Esophagus squamous epithelium (tissue), 5 donors: ENCODE results near the gene ZNF787. TPM values are rescaled to one million over a fixed set of nuclear protein-coding genes. Genes with fewer than 3 reads are reported as not detected.
"Not testable (repeated sequence)": the region's sequence is repeated elsewhere in the genome, so short reads cannot be mapped to it uniquely, and the experiment has no call there.

Experiments used
- DNase-seq: peaks from one replicate; lab custom pipeline; 2025; lab: John Stamatoyannopoulos, UW
- H3K27ac ChIP-seq, 4 donors: fragments of 200-600 bp; sonication (generic); one replicate each; pipeline ENCODE4 v1.5.1; 2016 to 2019; ENCODE audit warnings: mild to moderate bottlenecking in 1 of 4
- H3K27me3 ChIP-seq, 4 donors: fragments of 200-600 bp; sonication (generic); 1 replicate in 3 of 4; 2 replicates in 1 of 4; pipeline versions ENCODE4 v1.5.1 to v1.6.0; 2017 to 2021; ENCODE audit warnings: antibody characterized with exemption in 1 of 4
- H3K36me3 ChIP-seq, 3 donors: fragments of 200-600 bp; sonication (generic); one replicate each; pipeline ENCODE4 v1.5.1; 2016 to 2019
- H3K4me1 ChIP-seq, 3 donors: fragments of 200-600 bp; sonication (generic); one replicate each; pipeline ENCODE4 v1.5.1; 2017 to 2019
- H3K4me3 ChIP-seq, 4 donors: fragments of 200-600 bp; sonication (generic); 1 replicate in 3 of 4; 2 replicates in 1 of 4; pipeline ENCODE4 v1.5.1; 2016 to 2019; ENCODE audit warnings: mild to moderate bottlenecking in 2 of 4, moderate library complexity in 1 of 4
- H3K9me3 ChIP-seq, 3 donors: fragments of 200-600 bp; sonication (generic); one replicate each; pipeline ENCODE4 v1.5.1; 2016 to 2019
- CTCF ChIP-seq, 6 experiments: fragments of 450-650 bp in 4 of 6; fragments of 200-600 bp in 2 of 6; sonication (generic) in 2 of 6; IDR thresholded peaks; one replicate each; pipeline ENCODE4 v1.5.1; 2016 to 2019; ENCODE audit warnings: antibody characterized with exemption in 6 of 6, mild to moderate bottlenecking in 4 of 6, moderate library complexity in 4 of 6
- POLR2A ChIP-seq, 4 donors: fragments of 450-650 bp; IDR thresholded peaks; one replicate each; pipeline ENCODE4 v1.6.1; 2017; ENCODE audit warnings: antibody characterized with exemption in 4 of 4, mild to moderate bottlenecking in 4 of 4, moderate library complexity in 3 of 4
- WGBS, 2 donors: methylation state at CpG; one replicate each; pipeline ENCODE4 v1.1.5; 2018; 5-methylcytosine and 5-hydroxymethylcytosine counted together
- intact Hi-C: fragments of 100-400 bp; cut with DNase I; formaldehyde crosslinking; loops from one replicate; pipeline ENCODE4 v1.15.0; 2022
- total RNA-seq, 4 donors: library from RNA; depleted of rRNA; stranded (reverse); fragments of >200 nt; gene quantifications; one replicate each; pipeline ENCODE4 v1.1.0, GENCODE V29; 2016
- donor health status: DM: yes; HTN: yes; CAD: no.

Gene ZNF787
- total RNA-seq, 4 donors from 2014 or later = 9.9 to 21.3 (median 13.1) TPM

DNA sequence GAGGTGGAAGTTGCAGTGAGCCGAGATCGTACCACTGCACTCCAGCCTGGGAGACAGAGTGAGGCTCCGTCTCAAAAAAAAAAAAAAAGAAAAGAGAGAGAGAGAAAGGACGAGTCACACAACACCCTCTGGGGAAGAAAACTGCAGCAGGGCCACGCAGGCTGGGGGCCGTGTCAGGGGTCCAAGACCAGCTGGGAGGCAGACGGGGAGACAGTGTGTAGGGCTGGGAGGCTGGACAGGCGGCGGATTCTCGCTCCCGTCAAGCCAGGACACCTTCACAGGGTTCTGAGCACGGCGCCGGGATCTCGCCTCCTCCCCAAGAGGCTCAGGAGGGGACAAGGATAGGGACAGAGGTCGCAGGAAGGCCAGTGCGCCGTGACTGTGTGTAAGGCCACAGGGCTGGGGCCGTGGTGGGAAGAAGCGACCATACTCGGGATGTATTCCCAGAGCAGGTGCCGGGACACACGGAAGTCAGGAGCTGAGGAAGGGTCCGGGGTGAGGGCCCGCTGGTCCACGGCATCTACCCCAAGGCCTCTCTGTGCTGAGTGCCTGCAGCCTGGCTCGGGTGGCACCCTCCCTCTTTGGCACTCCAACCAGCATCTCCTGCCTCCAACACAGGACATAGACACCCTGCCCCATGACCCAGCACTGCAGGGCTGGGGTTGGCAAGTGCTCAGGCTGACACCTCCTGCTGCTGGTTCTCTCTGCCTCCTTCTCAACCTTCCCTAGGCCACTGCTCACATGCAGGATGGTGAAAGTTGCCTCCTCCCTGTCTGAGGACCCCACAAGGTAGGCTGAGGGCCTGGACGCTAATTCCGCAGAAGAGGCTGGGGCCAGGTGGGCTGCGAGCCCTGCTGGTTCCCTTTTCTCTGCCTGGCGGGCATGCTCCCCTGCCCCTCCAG is 21.2 kb downstream of the ZNF787 start:
- Histone ChIP-seq H3K36me3 (peaks cover 10 to 81% (median 19%) of the 10 kb centered on the region in 3 donors), H3K4me1 (peaks cover 0 to 21% (median 5%) of the 10 kb centered on the region in 3 donors), H3K27ac (no peak overlapping the region), H3K27me3 (no peaks in the 10 kb centered on the region), H3K4me3 (no peak overlapping the region), H3K9me3 (no peaks in the 10 kb centered on the region)
- no peak for DNase-seq
- 90 to 91% methylated on average over 13 to 15 of the region's 31 CpGs for WGBS, 2 donors
- intact Hi-C loops = loop anchor here (10.0 kb wide), 1 partner anchor 55 kb away; no protein-coding TSS in a partner anchor
- TF ChIP-seq CTCF (IDR thresholded peaks at IDR 0.05) = no peak
- TF ChIP-seq POLR2A (IDR thresholded peaks at IDR 0.05) = no peak

GRCh38 chr19:56098731-56099568 is 22.1 kb downstream of the ZNF787 start:
- no peak for DNase-seq
- intact Hi-C loops = no loop called here
- Histone ChIP-seq H3K27me3 (no peaks in the 10 kb centered on the region), H3K4me3 (no peak overlapping the region), H3K9me3 (no peaks in the 10 kb centered on the region), H3K4me1 (peaks cover 0 to 15% (median 0%) of the 10 kb centered on the region in 3 donors), H3K36me3 (peaks cover 10 to 90% (median 19%) of the 10 kb centered on the region in 3 donors), H3K27ac (no peak overlapping the region)
- TF ChIP-seq CTCF (IDR thresholded peaks at IDR 0.05) = no peak
- no peak for TF ChIP-seq POLR2A (IDR thresholded peaks at IDR 0.05)
- 95 to 99% methylated on average over 15 to 20 of the region's 34 CpGs for WGBS, 2 donors

DNA sequence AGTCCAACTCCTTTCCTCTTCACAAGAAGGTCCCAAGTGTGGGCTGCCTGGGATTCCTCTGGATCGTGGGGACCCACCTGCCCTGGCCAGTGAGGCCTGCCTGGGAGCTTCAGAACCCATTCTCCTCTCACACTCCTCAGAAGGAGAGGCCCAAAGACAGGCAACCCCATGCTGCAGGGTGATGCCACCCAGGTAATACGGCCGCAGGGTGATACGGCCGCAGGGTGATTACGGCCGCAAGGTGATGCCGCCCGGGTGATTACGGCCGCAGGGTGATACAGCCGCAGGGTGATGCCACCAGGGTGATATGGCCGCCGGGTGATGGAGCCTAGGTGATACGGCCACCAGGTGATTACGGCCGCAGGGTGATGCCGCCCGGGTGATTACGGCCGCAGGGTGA is 22.9 kb downstream of the ZNF787 start:
- intact Hi-C loops, H3K4me3 ChIP-seq, DNase-seq, H3K27me3 ChIP-seq, H3K9me3 ChIP-seq, H3K27ac ChIP-seq: not testable (repeated sequence)
- 88% methylated on average over 17 of the region's 21 CpGs; no CpG with 5 or more reads in 1 of the 2 donors for WGBS, 2 donors
- H3K36me3 ChIP-seq = peaks cover 10 to 94% (median 19%) of the 10 kb centered on the region in 3 donors
- peaks cover 0 to 12% (median 0%) of the 10 kb centered on the region in 3 donors for H3K4me1 ChIP-seq

- H3K36me3 ChIP-seq = peaks cover 10 to 94% (median 18%) of the 10 kb centered on the region in 3 donors
- peaks cover 0 to 8% (median 0%) of the 10 kb centered on the region in 3 donors for H3K4me1 ChIP-seq
- DNase-seq = no peak
- no peak overlapping the region for H3K27ac ChIP-seq
- H3K27me3 ChIP-seq = no peaks in the 10 kb centered on the region
- WGBS, 2 donors = 80% methylated on average over 2 of the region's 7 CpGs; no CpG with 5 or more reads in 1 of the 2 donors
- intact Hi-C loops = no loop called here
- no peaks in the 10 kb centered on the region for H3K9me3 ChIP-seq
- H3K4me3 ChIP-seq = no peak overlapping the region
- no peak for TF ChIP-seq CTCF (IDR thresholded peaks at IDR 0.05)
- no peak for TF ChIP-seq POLR2A (IDR thresholded peaks at IDR 0.05)
Measured at GRCh38 chr19:56097776-56098175, 23.3 kb downstream of the ZNF787 start.

DNA sequence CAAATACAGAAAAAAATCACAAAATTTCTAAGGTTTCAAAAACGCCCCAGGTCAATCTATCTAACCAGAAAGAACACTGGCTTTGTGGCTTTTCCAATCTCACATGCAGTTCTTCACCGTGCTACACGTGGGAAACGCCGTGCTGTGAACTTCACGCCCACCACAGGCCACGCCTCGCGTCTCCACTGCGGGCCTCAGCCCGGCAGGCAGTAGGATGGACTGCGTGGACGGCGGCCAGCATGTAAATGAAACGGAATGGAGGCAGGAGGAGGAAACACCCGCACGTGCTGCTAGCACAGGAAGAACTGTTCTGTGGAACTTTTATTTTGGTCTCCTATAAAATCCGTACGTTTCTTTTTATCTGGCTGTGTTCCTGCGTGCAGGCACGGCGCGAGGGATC is 23.8 kb downstream of the ZNF787 start:
- TF ChIP-seq CTCF (IDR thresholded peaks at IDR 0.05) (no peak), POLR2A (IDR thresholded peaks at IDR 0.05) (no peak)
- Histone ChIP-seq H3K4me3 (no peak overlapping the region), H3K36me3 (peaks cover 10 to 92% (median 13%) of the 10 kb centered on the region in 3 donors), H3K9me3 (no peaks in the 10 kb centered on the region), H3K27ac (no peak overlapping the region), H3K27me3 (no peaks in the 10 kb centered on the region), H3K4me1 (peaks cover 0 to 5% (median 0%) of the 10 kb centered on the region in 3 donors)
- 68 to 83% methylated on average over 17 to 23 of the region's 23 CpGs for WGBS, 2 donors
- DNase-seq = no peak
- intact Hi-C loops = no loop called here
